ENCODE measurements around the gene UNC5A. TPM values are rescaled to one million over a fixed set of nuclear protein-coding genes. Genes with fewer than 3 reads are reported as not detected.

Gene UNC5A
- total RNA-seq, 1 donor from 2014 or later = 0.41 TPM

Other genes starting within 250 kb of the UNC5A start
- 0.72 TPM for gene GPRIN1, start 200.4 kb upstream of the UNC5A start, total RNA-seq
- gene SNCB, start 180.0 kb upstream of the UNC5A start, total RNA-seq = not detected
- not detected for gene EIF4E1B, start 179.9 kb upstream of the UNC5A start, total RNA-seq
- 20.5 TPM for gene TSPAN17, start 163.1 kb upstream of the UNC5A start, total RNA-seq
- 4.1 TPM for gene HK3, start 88.8 kb downstream of the UNC5A start, total RNA-seq
- 24.8 TPM for gene UIMC1, start 196.2 kb downstream of the UNC5A start, total RNA-seq
- gene ZNF346, start 212.1 kb downstream of the UNC5A start, total RNA-seq = 21.0 TPM